LNCAP (cell line): Measurements from ENCODE around the gene GPR183.

Experiments
- CTCF ChIP-seq: fragments of 450-650 bp; IDR thresholded peaks from 2 replicates; pipeline ENCODE4 v1.5.1; 2017; ENCODE audit warnings: mild to moderate bottlenecking

Gene GPR183

GRCh38 chr13:99302637-99303505, 4.3 kb downstream of the GPR183 start:
- no peak for TF ChIP-seq CTCF

DNA sequence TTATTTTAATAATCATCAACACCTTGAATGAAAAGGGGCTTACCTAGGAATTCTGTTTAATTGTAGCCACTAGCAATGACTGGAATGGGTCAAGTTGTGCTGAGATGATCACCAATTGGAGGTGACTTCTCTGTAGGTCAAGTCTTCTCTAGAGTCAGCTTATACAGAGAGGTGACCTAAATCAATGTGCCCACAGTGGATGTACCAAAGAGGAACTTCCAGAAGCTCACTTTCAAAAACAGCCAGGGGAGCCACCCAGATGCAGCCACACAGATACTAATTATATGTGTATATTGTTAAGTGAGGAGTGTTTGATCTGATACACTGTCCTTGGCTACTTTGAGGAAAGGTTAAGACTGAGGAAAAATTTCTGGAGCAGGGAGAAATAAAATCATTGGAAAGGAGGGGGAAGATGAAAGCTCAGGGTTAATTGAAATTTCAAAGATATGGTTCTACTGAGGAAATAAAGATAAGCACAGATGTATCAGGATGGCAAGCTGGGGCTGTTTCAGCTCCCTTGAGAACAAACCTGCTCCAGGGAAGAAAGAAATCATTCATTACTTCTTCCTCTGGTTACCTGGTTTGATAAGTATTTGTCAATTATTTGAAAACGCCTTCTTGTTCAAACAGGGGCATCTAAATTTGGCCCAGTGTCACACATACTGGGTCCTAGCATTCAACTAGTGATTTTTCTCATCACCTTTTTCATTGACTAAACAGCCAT, 5.1 kb downstream of the GPR183 start:
- TF ChIP-seq CTCF: no peak

DNA sequence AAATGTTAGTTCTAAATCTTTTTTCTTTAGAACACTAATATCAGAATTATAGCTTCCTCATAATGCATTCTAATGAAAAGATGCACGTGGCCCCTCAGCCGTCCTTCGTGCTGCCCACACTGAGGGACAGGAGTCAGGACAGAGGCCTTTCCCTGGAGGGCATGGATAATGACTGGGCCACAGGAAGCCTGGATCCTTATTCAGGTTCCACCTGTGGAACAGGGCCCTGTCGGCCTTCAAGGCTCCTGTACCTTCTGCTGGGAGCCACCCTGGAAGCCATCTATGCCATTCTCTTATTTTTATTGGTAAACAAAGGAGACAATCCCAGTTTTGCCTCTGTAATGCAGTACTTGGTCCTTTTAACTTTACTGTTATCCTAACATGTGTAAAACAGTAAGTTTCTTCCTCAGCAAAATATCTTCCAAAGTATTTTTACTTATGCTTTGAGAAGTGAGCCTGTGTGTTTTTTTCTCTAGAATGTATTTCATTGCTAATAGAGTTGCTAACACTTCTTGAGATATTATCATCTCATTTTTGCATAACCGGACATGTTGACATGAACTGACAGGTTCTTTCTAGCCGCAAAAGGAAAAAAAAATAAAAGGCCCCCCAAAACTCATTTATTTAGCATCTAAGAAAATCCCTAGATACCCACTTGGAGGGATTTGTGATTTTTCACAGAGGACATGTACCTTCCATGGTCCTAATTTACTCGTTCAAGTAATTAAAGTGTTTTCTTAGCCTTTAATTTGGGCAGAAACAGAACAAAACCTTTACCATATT, 6.0 kb downstream of the GPR183 start:
- TF ChIP-seq CTCF: no peak

GRCh38 chr13:99299920-99300341, 7.3 kb downstream of the GPR183 start:
- TF ChIP-seq CTCF: no peak

DNA sequence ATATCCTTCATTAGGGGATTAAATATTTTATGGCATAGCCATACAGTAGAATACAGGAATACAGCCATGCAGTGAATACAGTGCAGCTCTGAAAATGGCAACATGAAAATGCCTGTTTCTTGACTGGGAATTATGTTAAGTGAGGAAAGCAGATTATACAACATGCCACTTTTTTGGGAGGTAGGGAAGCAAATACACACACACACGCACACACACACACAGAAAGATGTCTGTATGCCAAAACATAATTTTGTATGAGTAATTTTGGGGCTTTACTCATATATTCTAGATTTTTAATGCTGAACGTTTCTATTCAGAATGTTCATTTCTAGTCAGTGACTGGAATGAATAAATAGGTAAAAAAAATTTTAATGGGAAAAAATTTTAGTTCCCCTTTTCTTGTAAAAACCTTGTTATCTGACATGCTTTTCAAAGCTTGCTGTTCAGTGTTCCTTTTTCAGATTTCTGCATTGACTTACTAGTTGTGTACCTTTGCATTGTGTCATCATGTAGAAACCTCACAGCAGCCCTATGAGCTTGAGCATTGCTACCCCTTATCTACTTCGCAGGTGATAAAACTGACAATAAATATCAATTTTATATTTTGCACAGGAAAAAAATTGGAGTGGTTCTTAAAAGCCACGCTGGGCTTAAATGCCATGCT, 7.8 kb downstream of the GPR183 start:
- no peak for TF ChIP-seq CTCF

- no peak for TF ChIP-seq CTCF
These were observed 9.1 kb downstream of the GPR183 start for GRCh38 chr13:99298056-99298455.

GRCh38 chr13:99297331-99297730, 9.9 kb downstream of the GPR183 start:
- no peak for TF ChIP-seq CTCF
